ENCODE results near the gene ANKS1B.

ANKS1B gene

GRCh38 chr12:99959549-99960170 lies 25.1 kb downstream of the ANKS1B start:
- DNase-seq: no peak

GRCh38 chr12:99957866-99958466 lies 26.8 kb downstream of the ANKS1B start:
- no peak for DNase-seq

GRCh38 chr12:99954724-99955123 lies 30.0 kb downstream of the ANKS1B start:
- no peak for DNase-seq

- DNase-seq: no peak
Observed at GRCh38 chr12:99948370-99948769, 36.4 kb downstream of the ANKS1B start.

GRCh38 chr12:99946131-99946530 lies 38.6 kb downstream of the ANKS1B start:
- no peak for DNase-seq

GRCh38 chr12:99935608-99936007 lies 49.1 kb downstream of the ANKS1B start:
- no peak for DNase-seq

- DNase-seq: no peak
Observed at GRCh38 chr12:99926511-99927169, 58.1 kb downstream of the ANKS1B start.

GRCh38 chr12:99920353-99920960 lies 64.3 kb downstream of the ANKS1B start:
- DNase-seq: no peak

GRCh38 chr12:99917711-99918402 lies 66.9 kb downstream of the ANKS1B start:
- DNase-seq: no peak

- DNase-seq: no peak
Observed at GRCh38 chr12:99916555-99916954, 68.2 kb downstream of the ANKS1B start.

GRCh38 chr12:99915251-99916082 lies 69.3 kb downstream of the ANKS1B start:
- no peak for DNase-seq

- no peak for DNase-seq
Observed at GRCh38 chr12:99914206-99914605, 70.5 kb downstream of the ANKS1B start.

- no peak for DNase-seq
Observed at GRCh38 chr12:99911967-99912366, 72.8 kb downstream of the ANKS1B start.

GRCh38 chr12:99911081-99911480 lies 73.7 kb downstream of the ANKS1B start:
- no peak for DNase-seq

GRCh38 chr12:99910342-99910741 lies 74.4 kb downstream of the ANKS1B start:
- no peak for DNase-seq

- DNase-seq: no peak
Observed at GRCh38 chr12:99906786-99907579, 77.8 kb downstream of the ANKS1B start.

GRCh38 chr12:99901181-99901580 lies 83.6 kb downstream of the ANKS1B start:
- DNase-seq: no peak

GRCh38 chr12:99898645-99899044 lies 86.1 kb downstream of the ANKS1B start:
- DNase-seq: no peak

- no peak for DNase-seq
Observed at GRCh38 chr12:99879439-99879838, 105.3 kb downstream of the ANKS1B start.

GRCh38 chr12:99875081-99875480 lies 109.7 kb downstream of the ANKS1B start:
- no peak for DNase-seq

GRCh38 chr12:99870085-99870484 lies 114.7 kb downstream of the ANKS1B start:
- DNase-seq: no peak

- no peak for DNase-seq
Observed at GRCh38 chr12:99861731-99862130, 123.0 kb downstream of the ANKS1B start.
